HG02678 (cell line): ENCODE data around the gene CNTN5.

Source experiments
- ATAC-seq: cut with Tn5 transposase; IDR thresholded peaks from one replicate; pipeline ENCODE4 v1.9.1; 2021; ENCODE audit warnings: mild to moderate bottlenecking, moderate library complexity; ENCODE audit not compliant: unreplicated experiment

CNTN5 gene

GRCh38 chr11:99162819-99163218 lies 142.1 kb downstream of the CNTN5 start:
- no peak for ATAC-seq

- no peak for ATAC-seq
Observed at GRCh38 chr11:99170591-99170990, 149.8 kb downstream of the CNTN5 start.

GRCh38 chr11:99171330-99171729 lies 150.6 kb downstream of the CNTN5 start:
- ATAC-seq, result no peak

- ATAC-seq, result no peak
Observed at GRCh38 chr11:99176430-99176829, 155.7 kb downstream of the CNTN5 start.

- no peak for ATAC-seq
Observed at GRCh38 chr11:99177446-99177845, 156.7 kb downstream of the CNTN5 start.

GRCh38 chr11:99184146-99184545 lies 163.4 kb downstream of the CNTN5 start:
- no peak for ATAC-seq

- no peak for ATAC-seq
Observed at GRCh38 chr11:99188221-99188620, 167.5 kb downstream of the CNTN5 start.

- ATAC-seq, result no peak
Observed at GRCh38 chr11:99192716-99193115, 172.0 kb downstream of the CNTN5 start.

GRCh38 chr11:99197477-99197876 lies 176.7 kb downstream of the CNTN5 start:
- ATAC-seq, result no peak

- ATAC-seq, result no peak
Observed at GRCh38 chr11:99198215-99198614, 177.5 kb downstream of the CNTN5 start.

GRCh38 chr11:99199341-99199740 lies 178.6 kb downstream of the CNTN5 start:
- no peak for ATAC-seq

- ATAC-seq, result no peak
Observed at GRCh38 chr11:99200720-99201119, 180.0 kb downstream of the CNTN5 start.

GRCh38 chr11:99208813-99209212 lies 188.1 kb downstream of the CNTN5 start:
- no peak for ATAC-seq

GRCh38 chr11:99229544-99229943 lies 208.8 kb downstream of the CNTN5 start:
- ATAC-seq, result no peak

- ATAC-seq, result no peak
Observed at GRCh38 chr11:99234534-99234933, 213.8 kb downstream of the CNTN5 start.

- ATAC-seq, result no peak
Observed at GRCh38 chr11:99238401-99238800, 217.7 kb downstream of the CNTN5 start.

- no peak for ATAC-seq
Observed at GRCh38 chr11:99240192-99241030, 219.7 kb downstream of the CNTN5 start.

GRCh38 chr11:99241066-99241465 lies 220.3 kb downstream of the CNTN5 start:
- no peak for ATAC-seq

GRCh38 chr11:99244613-99245012 lies 223.9 kb downstream of the CNTN5 start:
- no peak for ATAC-seq

- no peak for ATAC-seq
Observed at GRCh38 chr11:99246199-99246598, 225.4 kb downstream of the CNTN5 start.

GRCh38 chr11:99256614-99257013 lies 235.9 kb downstream of the CNTN5 start:
- ATAC-seq, result no peak

- no peak for ATAC-seq
Observed at GRCh38 chr11:99257131-99257530, 236.4 kb downstream of the CNTN5 start.

- no peak for ATAC-seq
Observed at GRCh38 chr11:99260696-99261095, 239.9 kb downstream of the CNTN5 start.
